ENCODE data around the gene HECTD4.

- no peak for TF ChIP-seq POLR2A (IDR thresholded peaks at IDR 0.05)
- TF ChIP-seq, protein P1, sequence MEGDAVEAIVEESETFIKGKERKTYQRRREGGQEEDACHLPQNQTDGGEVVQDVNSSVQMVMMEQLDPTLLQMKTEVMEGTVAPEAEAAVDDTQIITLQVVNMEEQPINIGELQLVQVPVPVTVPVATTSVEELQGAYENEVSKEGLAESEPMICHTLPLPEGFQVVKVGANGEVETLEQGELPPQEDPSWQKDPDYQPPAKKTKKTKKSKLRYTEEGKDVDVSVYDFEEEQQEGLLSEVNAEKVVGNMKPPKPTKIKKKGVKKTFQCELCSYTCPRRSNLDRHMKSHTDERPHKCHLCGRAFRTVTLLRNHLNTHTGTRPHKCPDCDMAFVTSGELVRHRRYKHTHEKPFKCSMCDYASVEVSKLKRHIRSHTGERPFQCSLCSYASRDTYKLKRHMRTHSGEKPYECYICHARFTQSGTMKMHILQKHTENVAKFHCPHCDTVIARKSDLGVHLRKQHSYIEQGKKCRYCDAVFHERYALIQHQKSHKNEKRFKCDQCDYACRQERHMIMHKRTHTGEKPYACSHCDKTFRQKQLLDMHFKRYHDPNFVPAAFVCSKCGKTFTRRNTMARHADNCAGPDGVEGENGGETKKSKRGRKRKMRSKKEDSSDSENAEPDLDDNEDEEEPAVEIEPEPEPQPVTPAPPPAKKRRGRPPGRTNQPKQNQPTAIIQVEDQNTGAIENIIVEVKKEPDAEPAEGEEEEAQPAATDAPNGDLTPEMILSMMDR (IDR thresholded peaks at IDR 0.05): no peak
Observed at GRCh38 chr12:112130441-112130998, 251.7 kb downstream of the HECTD4 start.

All from body of pancreas (tissue), 4 donors.